Measurements from ENCODE around the gene MEOX2. TPM values are rescaled to one million over a fixed set of nuclear protein-coding genes. Genes with fewer than 3 reads are reported as not detected.

MEOX2 gene
- total RNA-seq, 6 experiments from 2014 or later = 0.14 to 0.54 (median 0.33) TPM; not detected in 1

DNA sequence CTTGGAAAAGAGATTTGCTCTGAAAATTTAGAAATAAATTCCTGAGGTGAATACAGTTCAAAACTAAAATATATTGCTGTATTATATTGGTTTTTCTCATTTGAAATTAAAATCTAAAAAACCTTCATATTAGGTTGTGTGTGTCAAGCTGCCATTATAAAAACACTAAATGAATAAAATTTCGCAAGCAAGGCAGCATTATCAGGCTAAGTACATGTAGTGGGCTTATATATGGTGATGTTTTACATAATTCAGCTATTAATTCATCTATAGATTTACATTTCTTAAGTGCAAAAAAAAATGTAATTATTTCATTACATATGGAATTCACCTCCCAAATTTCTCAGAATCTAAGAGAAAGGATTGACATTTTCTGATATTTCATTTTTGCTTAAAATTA is 5.3 kb downstream of the MEOX2 start:
- Histone ChIP-seq H3K4me3 (no peak overlapping the region), H3K4me1 (no peaks in the 10 kb centered on the region), H3K27ac (no peak overlapping the region), H3K9me3 (no peaks in the 10 kb centered on the region), H3K27me3 (no peaks in the 10 kb centered on the region), H3K36me3 (no peaks in the 10 kb centered on the region)
- WGBS (ENCODE audit: insufficient coverage, low coverage, low lambda C conversion rate, missing lambda C conversion rate) = 87% methylated on average over 1 of the region's 1 CpG
- DNase-seq = no peak
- no peak for ATAC-seq
- intact Hi-C loops (cut with DNase I) = no loop called here
- TF ChIP-seq, protein P1, sequence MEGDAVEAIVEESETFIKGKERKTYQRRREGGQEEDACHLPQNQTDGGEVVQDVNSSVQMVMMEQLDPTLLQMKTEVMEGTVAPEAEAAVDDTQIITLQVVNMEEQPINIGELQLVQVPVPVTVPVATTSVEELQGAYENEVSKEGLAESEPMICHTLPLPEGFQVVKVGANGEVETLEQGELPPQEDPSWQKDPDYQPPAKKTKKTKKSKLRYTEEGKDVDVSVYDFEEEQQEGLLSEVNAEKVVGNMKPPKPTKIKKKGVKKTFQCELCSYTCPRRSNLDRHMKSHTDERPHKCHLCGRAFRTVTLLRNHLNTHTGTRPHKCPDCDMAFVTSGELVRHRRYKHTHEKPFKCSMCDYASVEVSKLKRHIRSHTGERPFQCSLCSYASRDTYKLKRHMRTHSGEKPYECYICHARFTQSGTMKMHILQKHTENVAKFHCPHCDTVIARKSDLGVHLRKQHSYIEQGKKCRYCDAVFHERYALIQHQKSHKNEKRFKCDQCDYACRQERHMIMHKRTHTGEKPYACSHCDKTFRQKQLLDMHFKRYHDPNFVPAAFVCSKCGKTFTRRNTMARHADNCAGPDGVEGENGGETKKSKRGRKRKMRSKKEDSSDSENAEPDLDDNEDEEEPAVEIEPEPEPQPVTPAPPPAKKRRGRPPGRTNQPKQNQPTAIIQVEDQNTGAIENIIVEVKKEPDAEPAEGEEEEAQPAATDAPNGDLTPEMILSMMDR (IDR thresholded peaks at IDR 0.05) = no peak
- no peak for TF ChIP-seq POLR2A (IDR thresholded peaks at IDR 0.05)

DNA sequence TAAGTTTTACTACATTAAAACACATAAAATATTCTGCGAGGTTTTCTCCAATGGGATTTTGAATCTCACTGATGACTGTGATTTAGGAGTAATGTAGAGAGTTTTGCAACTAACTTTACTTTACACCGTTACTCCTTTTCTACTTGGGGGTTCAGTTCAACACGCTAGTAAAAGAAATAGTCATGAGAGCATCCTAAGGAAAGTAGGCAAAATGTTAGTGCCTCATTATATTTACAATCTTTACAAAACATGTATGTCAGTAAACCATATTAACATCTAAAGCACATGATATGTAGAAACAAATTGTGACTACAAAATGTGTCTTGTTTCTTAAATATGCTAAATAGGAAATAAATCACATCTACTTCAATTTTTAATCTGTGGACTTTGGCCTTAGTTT is 6.0 kb downstream of the MEOX2 start:
- DNase-seq (no peak), ATAC-seq (no peak)
- no peak overlapping the region for H3K27ac ChIP-seq
- H3K4me3 ChIP-seq = no peak overlapping the region
- WGBS (ENCODE audit: insufficient coverage, low coverage, low lambda C conversion rate, missing lambda C conversion rate) = 84% methylated on average over 3 of the region's 3 CpGs
- H3K36me3 ChIP-seq = no peaks in the 10 kb centered on the region
- H3K9me3 ChIP-seq = no peaks in the 10 kb centered on the region
- intact Hi-C loops (cut with DNase I) = no loop called here
- TF ChIP-seq, protein P1 (IDR thresholded peaks at IDR 0.05) = no peak
- TF ChIP-seq POLR2A (IDR thresholded peaks at IDR 0.05) = no peak
- H3K4me1 ChIP-seq = no peaks in the 10 kb centered on the region
- H3K27me3 ChIP-seq = no peaks in the 10 kb centered on the region

DNA sequence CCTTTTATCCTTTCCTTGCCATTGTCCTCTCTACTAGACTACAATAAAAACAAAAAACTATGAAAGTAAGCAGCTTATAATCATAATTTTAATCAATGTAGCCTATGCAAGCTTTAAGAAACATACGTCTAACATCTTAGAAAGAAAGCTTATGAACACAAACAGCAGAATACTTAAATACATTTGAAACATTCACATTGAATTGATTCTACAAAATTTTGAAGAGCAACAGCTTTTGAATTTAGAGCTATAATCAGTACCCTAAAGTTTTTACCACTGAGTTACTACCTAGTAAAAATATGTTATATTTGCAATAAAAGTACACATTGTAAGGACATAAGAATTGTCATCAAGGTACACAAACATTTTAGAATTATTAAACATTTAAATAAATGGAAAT is 7.2 kb downstream of the MEOX2 start:
- Histone ChIP-seq H3K9me3 (no peaks in the 10 kb centered on the region), H3K4me3 (no peak overlapping the region), H3K27me3 (no peaks in the 10 kb centered on the region), H3K4me1 (no peaks in the 10 kb centered on the region), H3K36me3 (no peaks in the 10 kb centered on the region), H3K27ac (no peak overlapping the region)
- no peak for TF ChIP-seq POLR2A (IDR thresholded peaks at IDR 0.05)
- TF ChIP-seq, protein P1 (IDR thresholded peaks at IDR 0.05) = no peak
- WGBS (ENCODE audit: insufficient coverage, low coverage, low lambda C conversion rate, missing lambda C conversion rate) = 70% methylated on average over 1 of the region's 1 CpG
- ATAC-seq = no peak
- no peak for DNase-seq
- intact Hi-C loops (cut with DNase I) = no loop called here

DNA sequence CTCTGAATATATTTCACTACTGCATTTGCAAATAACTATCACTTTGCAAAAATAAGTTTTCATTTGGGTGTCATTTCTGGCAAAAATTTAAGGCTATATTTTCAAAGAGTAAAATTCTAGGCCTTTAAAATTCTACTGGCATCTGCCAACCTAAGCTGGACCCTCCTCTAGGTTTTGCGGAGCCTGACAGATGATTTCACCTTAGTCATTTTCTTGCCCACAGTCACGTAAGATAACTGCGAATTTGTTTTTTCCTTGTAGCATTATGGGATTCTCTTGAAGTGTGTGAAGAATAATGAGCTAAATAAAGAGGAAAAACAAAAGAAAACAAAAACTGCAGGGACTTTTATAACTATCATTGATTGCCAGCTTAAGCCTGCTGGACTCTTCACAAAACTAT is 7.8 kb downstream of the MEOX2 start:
- Histone ChIP-seq H3K4me3 (no peak overlapping the region), H3K36me3 (no peaks in the 10 kb centered on the region), H3K27ac (no peak overlapping the region), H3K27me3 (no peaks in the 10 kb centered on the region), H3K9me3 (no peaks in the 10 kb centered on the region), H3K4me1 (no peaks in the 10 kb centered on the region)
- TF ChIP-seq, protein P1 (IDR thresholded peaks at IDR 0.05) = no peak
- no peak for TF ChIP-seq POLR2A (IDR thresholded peaks at IDR 0.05)
- ATAC-seq = no peak
- 77% methylated on average over 3 of the region's 3 CpGs for WGBS (ENCODE audit: insufficient coverage, low coverage, low lambda C conversion rate, missing lambda C conversion rate)
- intact Hi-C loops (cut with DNase I) = no loop called here
- no peak for DNase-seq

DNA sequence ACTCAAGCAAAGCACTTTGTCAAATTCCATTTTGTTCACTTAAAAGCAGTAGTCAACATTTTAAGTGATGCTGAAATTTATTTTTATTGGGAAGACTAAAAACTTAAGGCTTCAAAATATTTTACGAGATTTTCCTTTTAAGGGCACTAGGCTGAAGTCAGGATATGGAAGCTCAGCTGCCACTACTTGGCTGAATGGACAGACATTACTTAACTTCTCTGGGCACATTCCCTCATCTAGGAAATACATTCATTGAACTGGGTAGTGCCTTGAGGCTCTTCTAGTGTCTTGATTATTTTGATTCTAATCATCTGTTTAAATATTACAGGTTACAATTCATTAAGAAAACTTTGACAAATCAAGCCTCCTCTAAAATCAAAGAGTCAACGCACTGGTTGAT is 11.1 kb downstream of the MEOX2 start:
- H3K36me3 ChIP-seq = no peaks in the 10 kb centered on the region
- no peaks in the 10 kb centered on the region for H3K4me1 ChIP-seq
- intact Hi-C loops (cut with DNase I) = no loop called here
- no peaks in the 10 kb centered on the region for H3K27me3 ChIP-seq
- DNase-seq (no peak), ATAC-seq (no peak)
- no peak overlapping the region for H3K27ac ChIP-seq
- H3K9me3 ChIP-seq = no peaks in the 10 kb centered on the region
- no peak for TF ChIP-seq POLR2A (IDR thresholded peaks at IDR 0.05)
- TF ChIP-seq, protein P1 (IDR thresholded peaks at IDR 0.05) = no peak
- H3K4me3 ChIP-seq = no peak overlapping the region
- WGBS (ENCODE audit: insufficient coverage, low coverage, low lambda C conversion rate, missing lambda C conversion rate) = 91% methylated on average over 2 of the region's 2 CpGs

Data from right lobe of liver (tissue), 6 donors.